Progenitor cell of endocrine pancreas (in vitro differentiated cells): ENCODE results near the gene EMX1. TPM values are rescaled to one million over a fixed set of nuclear protein-coding genes. Genes with fewer than 3 reads are reported as not detected.

ENCODE experiments used
- DNase-seq: peaks from one replicate; pipeline ENCODE4 v3.0.0; 2021; ENCODE audit warnings: low spot score; ENCODE audit not compliant: unreplicated experiment
- H3K27ac Mint-ChIP-seq: 2 replicates; pipeline ENCODE4 v1.8.0; 2021; ENCODE audit warnings: mild to moderate bottlenecking, moderate library complexity, mixed read lengths
- H3K27me3 Mint-ChIP-seq: 2 replicates; pipeline ENCODE4 v1.8.0; 2021; ENCODE audit warnings: mixed read lengths
- H3K36me3 Mint-ChIP-seq: 2 replicates; pipeline ENCODE4 v1.8.0; 2022; ENCODE audit warnings: mixed read lengths; ENCODE audit not compliant: insufficient read depth
- H3K4me1 Mint-ChIP-seq: 2 replicates; pipeline ENCODE4 v1.8.0; 2021; ENCODE audit warnings: low read depth, mixed read lengths
- H3K4me3 Mint-ChIP-seq: 2 replicates; pipeline ENCODE4 v1.8.0; 2021; ENCODE audit warnings: low read depth, mild to moderate bottlenecking, moderate library complexity, mixed read lengths
- H3K9me3 Mint-ChIP-seq: 2 replicates; pipeline ENCODE4 v1.8.0; 2021; ENCODE audit warnings: low read depth, mixed read lengths
- CTCF ChIP-seq: fragments of 200-600 bp; sonication (generic); IDR thresholded peaks from one replicate; pipeline ENCODE4 v1.5.0; 2021; ENCODE audit warnings: antibody characterized with exemption, mild to moderate bottlenecking; ENCODE audit not compliant: unreplicated experiment
- total RNA-seq: library from RNA; stranded (reverse); gene quantifications from 2 replicates; pipeline ENCODE4 v1.2.1, GENCODE V29; 2021

Gene EMX1
- total RNA-seq, 1 donor from 2014 or later: 0.69 TPM

GRCh38 chr2:72926368-72926767, 9.0 kb downstream of the EMX1 start:
- no peak for TF ChIP-seq CTCF
- H3K27ac Mint-ChIP-seq: no peak overlapping the region
- H3K9me3 Mint-ChIP-seq: no peaks in the 10 kb centered on the region
- peaks cover 1% of the 10 kb centered on the region for H3K4me1 Mint-ChIP-seq
- peaks cover 28% of the 10 kb centered on the region for H3K27me3 Mint-ChIP-seq
- DNase-seq: no peak
- H3K36me3 Mint-ChIP-seq: no peaks in the 10 kb centered on the region
- no peak overlapping the region for H3K4me3 Mint-ChIP-seq

DNA sequence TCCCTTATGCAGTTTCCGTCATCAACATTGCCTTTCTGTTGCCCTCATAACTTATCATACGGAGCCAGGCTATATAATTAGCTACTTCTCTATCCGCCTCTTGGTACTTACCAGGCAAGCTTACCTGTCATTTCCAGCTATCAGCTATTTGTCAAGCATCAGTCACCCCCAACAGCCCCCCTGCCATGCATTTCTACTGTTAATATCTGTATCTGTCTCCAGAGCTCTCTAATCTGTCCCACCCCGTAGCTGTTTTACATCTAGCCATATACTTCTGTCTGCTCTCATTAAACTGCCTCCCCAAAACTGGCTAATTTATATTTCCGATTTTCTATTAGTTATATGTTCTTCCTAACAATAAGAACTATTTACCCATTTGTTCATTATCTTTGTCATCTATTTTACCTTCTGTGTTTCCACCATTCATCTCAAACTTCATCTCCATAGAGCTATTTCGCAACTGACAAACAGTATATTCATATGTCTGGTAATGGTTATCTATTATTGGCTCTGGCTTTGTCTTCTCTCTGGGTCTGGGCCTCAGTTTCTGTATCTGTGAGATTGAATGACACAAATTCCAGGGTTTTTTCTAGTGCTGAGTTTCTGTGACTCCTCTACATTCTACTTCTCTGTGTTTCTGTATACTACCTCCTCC, 9.6 kb downstream of the EMX1 start:
- DNase-seq: no peak
- no peak for TF ChIP-seq CTCF
- no peak overlapping the region for H3K27ac Mint-ChIP-seq
- H3K9me3 Mint-ChIP-seq: no peaks in the 10 kb centered on the region
- no peaks in the 10 kb centered on the region for H3K36me3 Mint-ChIP-seq
- H3K27me3 Mint-ChIP-seq: peaks cover 22% of the 10 kb centered on the region
- H3K4me1 Mint-ChIP-seq: peaks cover 1% of the 10 kb centered on the region
- no peak overlapping the region for H3K4me3 Mint-ChIP-seq

DNA sequence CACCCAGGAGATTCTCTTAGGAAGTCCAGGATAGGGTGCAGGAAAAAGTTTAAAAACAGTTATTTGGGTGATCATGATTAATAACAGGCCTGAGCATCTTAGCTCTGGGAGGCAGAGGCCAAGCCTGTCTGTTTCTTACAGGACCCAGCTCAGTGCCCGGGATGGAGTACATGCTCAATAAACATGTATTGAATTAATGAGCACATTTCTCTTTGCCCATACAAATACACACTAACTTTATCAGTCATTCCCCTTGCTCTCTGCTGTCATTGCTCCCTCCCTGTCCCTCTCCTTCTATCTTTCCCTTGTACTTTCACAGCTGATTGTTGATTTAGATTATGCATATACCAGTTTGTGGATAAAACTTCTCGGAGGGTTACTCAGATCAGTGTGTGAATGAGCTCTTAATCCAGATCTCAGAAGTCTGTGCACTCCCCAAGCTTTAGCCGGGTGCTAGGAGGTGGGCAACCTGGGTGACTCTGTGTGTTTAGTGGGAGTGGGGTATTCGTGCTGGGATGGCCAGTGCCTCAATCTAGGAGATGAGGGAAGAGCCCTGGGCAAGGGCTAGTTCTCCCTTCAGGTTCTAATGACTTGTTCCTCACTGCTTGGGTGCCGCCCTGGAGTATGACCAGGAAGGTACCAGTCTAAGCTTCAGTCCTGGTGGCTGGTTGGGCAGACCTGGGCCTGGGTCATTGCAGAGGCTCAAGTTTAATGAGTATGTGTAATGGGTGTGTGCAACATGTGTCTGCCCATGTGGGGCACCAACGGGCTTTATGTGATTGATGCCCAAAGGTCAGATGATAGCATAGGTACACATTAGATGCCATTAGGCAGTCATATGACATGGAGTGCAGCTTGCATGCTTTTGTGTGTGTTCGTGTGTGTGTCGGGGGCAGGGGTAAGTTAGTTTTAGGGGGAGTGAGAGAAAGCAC, 10.6 kb downstream of the EMX1 start:
- Mint-ChIP-seq H3K27me3 (peaks cover 19% of the 10 kb centered on the region), H3K4me3 (no peak overlapping the region), H3K9me3 (no peaks in the 10 kb centered on the region), H3K36me3 (no peaks in the 10 kb centered on the region), H3K27ac (no peak overlapping the region), H3K4me1 (peaks cover 1% of the 10 kb centered on the region)
- TF ChIP-seq CTCF: no peak
- DNase-seq: no peak

DNA sequence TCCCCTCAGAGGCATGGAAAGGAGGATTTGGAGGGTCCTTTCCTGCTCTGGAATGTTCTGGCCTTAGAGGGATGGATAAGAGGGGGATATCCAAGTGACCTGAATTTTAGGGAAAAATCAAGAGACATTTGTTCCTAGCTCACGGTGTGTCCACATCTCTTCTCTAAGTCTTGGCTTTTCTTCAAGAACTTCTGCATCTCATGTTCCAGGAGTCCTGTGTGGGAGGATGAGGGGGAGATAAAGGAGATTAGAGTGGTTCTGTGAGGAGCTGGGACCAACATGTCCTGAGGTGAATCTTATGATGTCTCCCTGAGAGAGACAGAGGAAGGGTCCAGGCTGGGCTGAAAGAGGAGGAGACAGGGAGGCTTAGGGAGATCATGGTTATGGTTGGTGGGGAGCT, 11.7 kb downstream of the EMX1 start:
- no peak for TF ChIP-seq CTCF
- DNase-seq: no peak
- H3K4me3 Mint-ChIP-seq: no peak overlapping the region
- no peaks in the 10 kb centered on the region for H3K4me1 Mint-ChIP-seq
- no peak overlapping the region for H3K27ac Mint-ChIP-seq
- no peaks in the 10 kb centered on the region for H3K9me3 Mint-ChIP-seq
- H3K36me3 Mint-ChIP-seq: no peaks in the 10 kb centered on the region
- peaks cover 12% of the 10 kb centered on the region for H3K27me3 Mint-ChIP-seq

DNA sequence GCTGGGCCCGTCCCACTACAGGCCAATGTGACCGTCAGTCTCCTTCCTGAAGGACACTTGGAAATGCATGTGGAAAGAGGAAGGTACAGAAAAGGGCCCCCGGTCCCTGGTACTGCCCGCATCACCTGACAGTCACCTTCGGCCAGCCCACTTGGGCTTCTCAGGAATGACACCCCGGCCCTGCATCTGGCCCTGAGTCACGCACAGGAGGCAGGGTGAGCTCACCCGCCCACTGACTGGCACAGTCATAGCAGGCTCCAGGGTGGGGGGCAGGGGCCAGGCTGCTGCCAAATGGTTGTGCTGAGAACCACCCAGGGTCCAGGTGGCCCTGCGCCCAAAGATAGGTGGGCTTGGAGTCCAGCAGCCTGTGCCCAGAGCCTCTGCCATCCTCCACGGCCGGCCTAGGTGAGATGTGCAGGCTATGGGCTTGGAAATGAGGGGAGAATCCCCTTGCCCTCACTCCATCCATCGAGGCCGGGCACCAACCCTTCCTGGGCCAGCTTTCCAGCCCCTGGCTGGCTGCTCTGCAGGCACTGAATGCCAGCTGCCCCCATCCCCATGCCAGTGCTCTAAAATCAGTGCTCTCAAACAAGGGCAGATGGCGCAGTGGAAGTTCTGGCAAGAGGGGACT, 14.1 kb downstream of the EMX1 start:
- Mint-ChIP-seq H3K27ac (no peak overlapping the region), H3K36me3 (no peaks in the 10 kb centered on the region), H3K27me3 (peaks cover 29% of the 10 kb centered on the region), H3K4me3 (no peak overlapping the region), H3K4me1 (peaks cover 1% of the 10 kb centered on the region), H3K9me3 (no peaks in the 10 kb centered on the region)
- no peak for DNase-seq
- no peak for TF ChIP-seq CTCF
